DMS53 (cell line): ENCODE data around the gene USP6NL.

Experiments used
- DNase-seq: peaks from one replicate; lab custom pipeline; 2025; lab: John Stamatoyannopoulos, UW

The USP6NL gene

DNA sequence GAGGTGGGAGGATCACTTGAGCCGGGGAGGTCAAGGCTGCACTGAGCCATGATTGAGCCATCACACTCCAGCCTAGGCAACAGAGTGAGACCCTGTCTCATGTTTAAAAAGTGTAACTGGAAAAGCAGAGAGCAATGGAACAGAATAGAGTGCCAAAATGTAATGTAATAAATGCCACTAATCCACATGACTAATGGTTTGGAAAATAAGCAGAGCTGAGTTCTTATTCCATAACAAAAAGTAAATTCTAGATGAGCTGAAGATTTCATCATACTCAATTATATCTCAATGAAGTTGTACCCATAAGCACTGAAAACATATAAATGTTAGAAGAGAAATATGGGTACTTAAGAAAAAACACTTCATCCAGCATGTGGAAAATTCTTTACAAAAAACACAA is 132.6 kb downstream of the USP6NL start:
- no peak for DNase-seq

DNA sequence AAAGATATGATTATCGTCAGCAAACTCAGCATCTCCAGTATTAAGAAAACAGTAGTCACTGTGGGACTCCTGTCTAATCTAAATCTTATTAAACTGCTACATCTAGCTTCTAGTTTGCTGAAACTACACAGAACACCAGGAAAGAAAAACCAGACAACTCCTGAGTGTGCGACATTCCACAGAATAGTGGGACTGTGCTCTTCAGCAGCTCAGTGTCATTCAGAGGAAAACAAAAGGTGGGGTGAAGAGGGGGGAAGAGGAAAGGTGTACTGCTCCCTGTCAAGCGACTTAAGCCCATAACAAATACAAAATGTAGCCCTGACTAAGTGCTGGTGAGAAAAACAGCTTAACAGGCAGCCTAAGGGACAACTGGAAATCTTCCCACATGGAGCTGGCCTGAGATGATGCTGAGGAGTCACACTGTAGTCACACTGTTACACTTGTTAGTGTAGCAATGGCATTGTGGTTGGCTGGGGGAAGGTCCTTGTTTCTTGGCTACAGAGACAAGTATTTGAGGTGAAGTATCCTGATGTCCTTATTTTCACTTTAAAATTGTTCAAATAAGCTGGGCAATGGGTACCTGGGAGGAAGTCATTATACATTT is 135.5 kb downstream of the USP6NL start:
- no peak for DNase-seq

DNA sequence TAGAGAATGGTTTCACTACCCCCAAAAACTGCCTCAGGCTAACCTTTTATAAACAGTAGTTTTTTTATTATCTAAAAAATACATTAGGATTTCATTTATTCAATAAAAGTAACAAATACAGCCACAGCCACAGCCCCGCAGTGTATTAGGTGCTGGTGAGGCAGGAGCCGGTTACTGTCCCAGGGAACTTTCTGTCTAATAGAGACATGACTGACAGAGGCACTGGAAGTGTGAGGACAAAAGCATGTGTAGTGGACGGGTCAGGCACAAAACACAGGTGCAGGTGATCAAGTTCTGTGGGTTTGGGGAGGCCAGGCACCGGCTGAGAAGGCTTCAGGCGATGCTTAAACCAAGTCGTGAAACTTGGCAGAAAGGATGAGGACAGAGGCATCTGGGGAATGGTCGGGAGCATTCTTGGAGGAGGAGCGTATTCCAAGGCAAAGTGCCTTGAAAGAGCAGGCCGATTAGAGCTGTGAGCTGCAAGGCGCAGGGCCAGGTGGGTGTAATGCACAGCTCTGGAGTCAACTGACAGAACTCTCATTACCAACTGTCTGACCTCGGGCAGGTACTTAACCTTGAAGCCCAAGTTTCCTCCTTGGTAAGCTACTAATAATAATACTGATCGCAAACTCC is 138.2 kb downstream of the USP6NL start:
- peak; percentile 15 for DNase-seq

DNA sequence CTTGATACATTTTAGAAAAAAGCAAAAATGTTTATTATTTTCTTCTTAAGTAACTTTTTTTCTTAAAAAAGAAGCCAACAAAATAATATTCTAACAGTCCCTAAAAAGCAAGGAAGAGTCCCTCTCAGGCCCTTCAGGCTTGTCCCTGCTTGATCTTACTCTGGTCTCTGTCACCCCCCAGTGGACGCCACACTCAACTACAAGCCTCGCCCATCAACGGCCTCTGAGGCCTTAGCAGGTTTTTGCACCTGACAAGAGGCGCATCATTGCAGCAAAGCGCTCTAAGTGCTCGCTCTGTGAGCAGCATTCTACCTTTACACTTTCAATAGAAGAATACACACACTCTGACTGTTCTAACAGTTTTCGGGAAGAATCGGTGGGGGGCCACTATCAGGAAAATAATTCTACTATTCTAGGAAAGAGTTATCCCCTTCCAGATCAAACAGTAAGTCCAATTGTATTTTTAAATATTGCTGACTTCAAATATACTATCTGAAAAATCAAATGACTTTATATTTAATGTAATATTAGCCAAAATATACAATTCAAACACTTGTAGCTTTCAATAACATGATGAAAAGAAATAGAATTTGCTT is 139.2 kb downstream of the USP6NL start:
- DNase-seq: peak; percentile 86

DNA sequence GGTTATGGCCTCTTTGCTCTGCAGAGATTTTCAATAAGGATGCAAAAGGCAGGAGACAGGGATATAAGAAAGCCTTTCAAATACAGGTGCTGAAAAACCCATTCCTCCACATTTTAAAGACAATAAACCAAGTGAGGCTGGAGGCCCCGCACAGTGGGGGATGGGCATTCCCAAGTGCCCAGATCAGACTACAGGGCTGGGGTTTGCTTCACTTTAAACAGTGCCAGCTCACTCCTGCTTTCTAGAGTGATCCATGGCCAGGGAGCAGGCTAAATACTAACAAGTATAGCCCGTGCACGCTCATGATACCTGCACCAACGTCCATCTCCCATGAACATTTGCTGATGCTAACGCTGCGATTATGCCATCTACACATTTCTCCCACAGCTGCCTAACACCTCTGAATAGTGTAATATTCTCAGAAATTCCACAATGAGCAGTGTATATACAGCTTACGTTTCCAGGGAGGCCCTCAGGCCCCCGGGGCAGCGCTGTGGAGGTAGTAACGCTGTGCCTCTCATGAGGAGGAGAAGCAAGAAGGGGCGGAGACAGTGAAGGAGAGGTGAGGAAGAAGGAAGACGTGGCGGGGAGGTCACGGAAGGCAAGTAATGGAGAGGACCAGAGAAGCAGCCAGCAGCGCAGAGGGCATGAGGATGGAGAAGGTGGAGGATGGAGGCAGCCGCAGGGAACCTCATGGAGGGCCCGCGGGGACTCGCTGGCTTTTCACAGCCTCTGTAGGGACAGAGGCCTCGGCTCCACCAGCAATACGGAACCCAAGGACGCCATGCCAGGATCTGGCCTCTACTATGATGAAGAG is 141.7 kb downstream of the USP6NL start:
- DNase-seq: no peak

DNA sequence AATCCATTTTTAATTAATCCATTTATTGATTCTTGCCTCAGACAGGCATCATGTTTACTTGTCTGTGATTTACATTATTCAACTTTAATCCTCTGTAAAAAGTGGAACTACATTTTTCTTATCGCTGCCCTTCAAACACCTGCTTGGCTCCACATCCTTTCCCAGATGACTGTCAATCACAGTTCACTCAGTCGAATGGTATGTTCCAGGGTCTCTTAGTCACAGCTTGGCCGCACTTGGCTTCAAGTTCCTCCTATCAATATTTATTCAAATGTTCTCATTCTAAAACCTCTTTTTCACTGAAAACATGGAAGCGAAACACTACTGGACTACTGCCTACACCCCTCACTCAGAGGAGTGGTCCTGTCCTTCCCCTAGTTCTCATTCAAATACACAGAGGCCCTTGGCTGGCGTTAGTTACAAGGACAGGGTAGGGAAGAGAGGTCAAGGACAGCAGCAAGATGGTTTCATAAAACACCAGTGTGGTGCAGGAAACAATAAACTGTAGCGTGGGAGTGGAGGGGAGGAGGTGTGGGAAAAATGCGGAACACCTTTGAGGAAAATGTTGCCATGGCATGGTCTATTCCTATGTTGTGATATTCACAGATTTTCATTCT is 143.2 kb downstream of the USP6NL start:
- no peak for DNase-seq

DNA sequence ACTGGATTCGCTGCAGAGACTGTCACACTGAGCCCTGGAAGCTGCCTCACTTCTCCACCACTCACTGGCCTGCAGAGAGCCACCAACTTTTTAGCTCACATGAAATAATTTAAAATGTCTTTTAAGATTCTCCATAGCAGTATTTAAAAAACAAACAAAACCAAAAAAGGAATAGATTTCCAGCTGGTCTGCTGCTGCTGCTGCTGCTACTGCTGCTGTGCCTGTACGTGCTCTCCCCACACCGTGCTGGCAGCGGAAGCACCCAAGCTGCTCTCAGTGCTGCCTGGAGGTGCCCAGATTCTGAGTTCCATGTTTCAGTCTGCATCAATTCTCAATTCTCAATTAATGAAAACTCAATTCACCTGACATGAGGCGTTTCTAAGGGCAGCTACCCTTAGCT is 146.0 kb downstream of the USP6NL start:
- no peak for DNase-seq

DNA sequence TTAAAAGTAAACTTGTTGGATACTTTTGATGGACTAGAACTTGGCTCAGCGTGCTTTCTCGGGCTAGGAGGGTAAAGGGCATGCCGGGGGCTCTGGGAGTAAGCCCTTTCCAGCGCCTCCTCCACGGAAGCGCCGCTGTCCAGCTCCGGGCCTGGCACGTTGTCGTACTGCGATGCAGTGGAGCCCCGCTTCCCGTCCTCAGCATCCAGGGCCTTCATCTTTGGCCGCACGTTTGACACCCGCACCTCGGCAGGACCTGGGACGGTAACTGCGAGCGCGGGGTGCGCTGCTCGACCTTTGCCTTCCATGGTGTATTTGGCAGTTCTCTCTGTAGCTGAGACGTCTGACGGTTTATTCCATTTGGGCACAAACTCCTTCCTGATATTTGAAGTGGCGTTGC is 148.3 kb downstream of the USP6NL start:
- DNase-seq: no peak

DNA sequence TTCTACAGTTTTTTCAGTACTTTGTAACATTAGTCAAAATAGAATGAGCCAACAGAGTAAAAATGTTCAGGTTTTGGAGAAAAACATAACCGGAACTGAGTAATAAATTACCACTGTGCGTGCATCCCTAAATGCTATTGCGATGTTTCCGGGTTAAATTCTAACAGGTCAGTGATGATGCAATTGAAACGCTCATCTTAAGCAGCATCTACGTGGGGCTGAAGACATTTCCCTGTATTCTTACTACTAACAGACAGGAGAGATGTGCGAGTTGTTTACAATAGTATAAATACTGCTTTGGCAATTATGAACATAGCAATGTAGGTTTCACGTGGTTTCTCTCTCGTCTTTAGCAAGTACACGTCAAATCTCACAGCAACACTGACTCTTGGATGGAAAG is 149.4 kb downstream of the USP6NL start:
- no peak for DNase-seq

DNA sequence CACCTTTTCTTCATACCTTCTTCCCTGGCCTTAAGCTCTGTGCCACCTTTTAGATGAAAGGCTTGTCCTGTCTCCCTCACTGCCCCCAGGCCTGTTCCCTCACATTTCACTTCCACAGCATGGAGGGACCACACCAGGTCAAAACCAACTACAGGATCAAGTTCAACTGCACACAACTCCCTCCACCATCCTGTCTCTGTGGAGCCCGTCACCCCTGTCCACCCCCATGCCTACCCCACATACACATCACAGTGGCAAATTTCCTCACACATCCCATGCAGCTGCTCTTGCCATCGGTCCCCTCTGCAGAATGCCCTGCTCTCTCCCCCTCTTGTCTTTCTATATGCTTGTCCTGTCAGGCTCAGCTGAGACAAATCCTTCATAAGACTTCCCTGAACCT is 154.1 kb downstream of the USP6NL start:
- DNase-seq: no peak

DNA sequence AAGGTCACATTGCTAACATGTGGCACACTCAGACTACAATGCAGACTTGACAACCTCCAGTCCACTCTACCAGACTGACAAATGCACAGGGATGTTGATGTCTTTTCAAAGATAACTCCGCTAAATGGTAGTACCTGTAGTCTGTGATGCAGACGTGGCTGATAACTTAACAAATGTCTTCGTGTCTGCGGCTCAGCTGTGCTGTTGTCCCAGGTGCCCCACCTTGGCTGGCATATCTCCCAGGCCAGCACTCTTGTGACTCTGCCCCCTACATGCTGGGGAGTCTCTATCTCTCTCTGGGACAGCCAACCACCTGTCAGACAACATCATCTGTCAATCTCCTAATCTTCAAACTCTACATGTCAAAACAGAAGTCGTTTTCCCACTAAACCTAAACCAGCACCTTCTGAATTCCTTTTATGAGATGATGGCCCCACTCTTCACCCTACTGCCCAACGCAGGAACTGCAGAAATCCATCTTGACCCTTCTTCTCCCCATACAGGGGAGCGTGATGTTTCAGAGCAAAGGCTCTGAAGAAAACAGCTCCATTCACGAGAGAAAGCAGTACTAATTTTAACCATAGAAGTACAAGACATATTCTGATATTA is 156.4 kb downstream of the USP6NL start:
- peak; percentile 20 for DNase-seq

DNA sequence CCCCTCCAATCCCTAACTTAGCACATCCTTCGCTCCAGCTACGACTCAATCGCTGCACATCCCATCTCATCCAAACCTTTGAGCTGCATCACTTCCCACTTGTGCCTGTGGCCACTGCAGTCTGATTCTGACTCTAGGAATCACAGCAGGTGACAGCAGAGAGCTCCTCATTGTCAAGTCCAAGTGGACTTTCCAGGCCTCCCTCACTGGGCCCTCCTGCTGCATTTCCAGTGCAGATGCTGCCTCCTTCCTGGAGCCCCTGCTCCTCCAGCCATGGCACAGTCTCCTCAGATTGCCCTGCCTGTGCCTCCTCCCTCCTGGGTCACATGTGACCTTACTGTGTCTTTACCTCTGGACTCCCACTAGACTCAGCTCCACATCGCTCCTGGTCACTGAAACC is 157.3 kb downstream of the USP6NL start:
- DNase-seq: no peak

DNA sequence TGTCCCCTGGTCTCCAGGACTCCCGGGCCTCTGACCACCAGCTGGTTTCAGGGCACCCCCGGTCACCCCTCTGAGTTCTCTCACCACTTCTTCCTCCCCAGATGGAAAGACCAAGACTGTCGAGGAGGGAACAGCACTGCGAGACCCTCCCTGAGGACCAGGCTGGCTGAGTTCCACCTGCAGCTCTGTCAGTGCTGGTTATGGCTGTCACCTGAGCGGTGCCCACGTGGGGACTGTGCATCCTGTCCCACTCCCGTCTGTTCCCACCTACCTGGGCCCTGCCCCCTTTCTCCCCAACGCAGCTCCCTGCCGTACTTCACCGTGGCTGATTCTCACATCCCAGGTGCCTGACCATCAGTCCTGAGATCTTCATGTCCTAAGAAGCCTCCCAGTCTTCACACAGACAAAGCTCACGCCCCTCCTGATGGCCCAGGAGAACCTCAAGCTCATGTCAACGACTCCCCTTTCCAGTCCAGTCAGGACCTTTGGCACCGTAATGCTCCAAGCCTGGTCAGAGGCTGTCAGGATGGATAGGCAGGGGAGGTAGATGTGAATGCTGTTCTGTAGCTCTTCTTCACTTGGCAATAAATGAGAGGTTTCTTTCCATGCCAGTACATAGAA is 159.7 kb downstream of the USP6NL start:
- DNase-seq: no peak

DNA sequence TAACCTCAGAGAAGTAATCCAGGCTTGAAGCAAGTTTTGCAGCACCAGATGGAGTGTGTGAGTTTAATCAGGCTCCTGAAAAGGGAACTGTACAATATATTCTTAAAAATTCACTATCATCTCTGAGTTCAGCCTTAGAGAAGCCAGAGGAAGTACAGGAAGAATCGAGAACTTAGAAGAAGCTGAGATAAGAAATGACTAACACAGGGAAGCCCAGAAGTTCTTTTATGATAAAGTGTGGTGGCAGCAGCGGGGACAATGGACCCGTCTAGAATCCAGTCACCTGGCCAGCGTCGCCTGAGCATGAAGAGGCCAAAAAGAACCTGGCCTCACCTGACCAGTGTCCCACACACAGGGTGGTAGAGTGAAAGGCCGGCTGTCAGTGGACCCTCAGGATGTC is 161.0 kb downstream of the USP6NL start:
- DNase-seq: no peak

DNA sequence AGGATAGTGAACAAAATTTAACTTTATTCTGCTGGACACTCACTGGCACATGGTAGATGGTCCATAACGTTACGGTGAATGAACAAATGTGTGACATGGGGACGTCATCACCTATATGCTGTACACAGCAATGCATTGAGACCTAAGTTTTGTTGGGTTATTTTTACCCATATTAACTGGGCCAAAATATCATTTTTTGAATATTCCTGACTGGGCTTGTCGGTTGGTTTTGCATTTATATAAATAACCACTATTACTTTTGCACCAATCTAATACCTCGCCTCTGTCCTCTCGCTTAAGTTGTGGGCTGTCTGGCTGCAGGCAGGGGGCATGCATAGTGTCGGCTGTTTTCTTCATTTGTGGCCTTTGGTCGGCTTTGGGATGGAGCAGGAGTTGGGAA is 161.7 kb downstream of the USP6NL start:
- no peak for DNase-seq

DNA sequence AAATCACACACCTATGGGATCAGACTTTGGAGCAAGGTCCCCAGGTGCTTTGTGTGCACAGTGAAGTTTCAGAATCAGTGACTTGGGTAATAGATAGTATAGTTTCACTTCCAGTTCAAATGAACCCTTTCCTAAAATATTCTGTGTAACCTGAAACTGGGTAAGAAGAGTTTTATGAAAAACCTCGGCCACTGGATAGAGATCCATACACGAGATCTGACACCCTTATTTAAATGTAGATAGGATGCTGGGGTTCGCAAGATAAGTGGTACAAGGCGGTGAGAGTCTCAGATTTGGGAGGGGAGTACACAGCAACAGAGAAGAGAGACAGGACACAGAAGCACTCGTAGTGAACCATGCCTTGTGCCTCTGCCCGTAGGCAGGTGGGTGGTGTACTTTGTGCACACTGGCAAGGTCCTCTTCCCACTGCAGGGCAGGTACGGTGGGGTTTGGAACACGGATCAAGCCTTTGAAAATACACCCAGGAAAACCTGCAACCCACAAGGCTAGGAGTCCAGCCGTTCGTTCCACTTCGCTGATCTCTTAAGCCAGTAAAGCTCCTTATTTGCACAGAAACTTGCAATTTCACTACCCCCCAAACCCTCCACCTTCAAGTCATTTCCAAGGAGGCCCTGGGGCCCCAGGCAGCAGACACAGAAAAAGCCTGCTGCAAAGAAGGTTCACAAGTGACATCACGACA is 162.8 kb downstream of the USP6NL start:
- DNase-seq: no peak

DNA sequence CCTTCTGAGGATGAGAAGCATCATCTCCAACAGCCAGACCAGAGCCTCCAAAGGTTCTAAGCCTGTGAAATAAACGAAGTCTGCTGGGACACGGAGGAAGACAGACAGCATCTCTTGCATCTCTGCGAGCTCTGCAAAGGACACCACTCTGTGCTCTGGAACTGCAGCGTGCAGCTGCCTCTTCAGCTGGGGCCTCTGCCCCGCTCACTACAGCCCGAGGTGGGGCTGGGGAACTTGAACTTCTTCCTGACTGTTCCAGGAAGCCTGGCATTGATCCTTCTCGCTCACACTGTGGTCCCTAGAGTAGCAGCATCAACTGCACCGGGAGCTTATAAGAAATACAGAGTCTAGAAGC is 163.3 kb downstream of the USP6NL start:
- DNase-seq: no peak

DNA sequence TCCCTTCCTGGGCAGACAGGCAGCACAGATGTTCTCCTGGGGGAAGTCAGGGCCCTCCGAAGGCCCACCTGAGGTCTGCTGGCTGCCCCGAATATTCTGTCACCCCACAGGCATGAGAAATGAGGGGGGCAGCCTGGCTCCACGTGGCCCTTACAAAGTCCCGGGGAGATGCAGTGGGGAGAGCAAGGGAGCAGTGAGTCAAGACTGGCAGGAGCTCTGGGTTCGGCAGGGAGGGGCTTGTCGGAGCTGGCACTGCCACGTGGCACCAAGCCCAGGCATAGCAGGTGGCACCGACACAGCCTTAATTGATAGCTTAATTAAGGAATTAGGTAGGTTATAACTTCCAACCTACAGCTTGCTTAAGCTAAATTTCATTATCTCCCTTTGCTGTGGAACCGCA is 163.9 kb downstream of the USP6NL start:
- DNase-seq: no peak

DNA sequence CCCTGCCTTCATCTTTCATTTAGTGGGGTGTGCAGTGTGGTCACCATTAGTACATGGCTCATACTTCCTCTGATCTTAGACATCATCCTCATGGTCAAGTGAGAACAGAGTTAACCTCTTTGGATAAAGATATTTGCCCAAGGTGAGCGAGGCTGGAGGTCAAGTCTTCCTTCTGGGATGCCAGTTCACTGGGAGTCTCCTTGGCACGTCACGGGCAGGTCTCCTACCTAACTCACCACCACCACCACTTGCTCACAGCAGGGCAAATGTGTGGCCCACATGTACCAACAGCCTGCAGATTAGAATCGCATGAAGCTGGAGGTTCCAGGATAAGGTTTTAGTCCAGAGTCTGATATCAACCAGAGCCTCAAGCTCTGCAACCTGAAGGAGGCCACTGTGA is 164.6 kb downstream of the USP6NL start:
- no peak for DNase-seq

DNA sequence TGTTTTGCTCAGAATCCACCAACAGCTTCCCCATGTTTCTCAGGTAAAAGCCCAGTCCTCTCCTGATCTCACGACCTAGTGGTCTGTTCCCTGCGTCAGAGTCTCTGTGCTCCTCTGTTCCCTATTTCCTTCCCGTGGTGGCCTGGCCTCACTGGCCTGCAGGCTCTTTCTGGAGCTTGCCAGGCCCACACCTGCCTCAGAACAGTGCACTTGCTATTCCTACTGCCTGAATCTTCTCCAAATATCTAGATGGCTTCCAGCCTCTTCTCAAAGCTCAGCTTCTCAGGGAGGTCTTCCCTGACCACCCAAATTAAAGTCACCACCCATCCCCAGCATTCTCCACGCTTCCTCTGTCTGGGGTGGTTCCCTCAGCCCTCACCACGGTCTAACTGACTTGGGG is 165.3 kb downstream of the USP6NL start:
- no peak for DNase-seq

DNA sequence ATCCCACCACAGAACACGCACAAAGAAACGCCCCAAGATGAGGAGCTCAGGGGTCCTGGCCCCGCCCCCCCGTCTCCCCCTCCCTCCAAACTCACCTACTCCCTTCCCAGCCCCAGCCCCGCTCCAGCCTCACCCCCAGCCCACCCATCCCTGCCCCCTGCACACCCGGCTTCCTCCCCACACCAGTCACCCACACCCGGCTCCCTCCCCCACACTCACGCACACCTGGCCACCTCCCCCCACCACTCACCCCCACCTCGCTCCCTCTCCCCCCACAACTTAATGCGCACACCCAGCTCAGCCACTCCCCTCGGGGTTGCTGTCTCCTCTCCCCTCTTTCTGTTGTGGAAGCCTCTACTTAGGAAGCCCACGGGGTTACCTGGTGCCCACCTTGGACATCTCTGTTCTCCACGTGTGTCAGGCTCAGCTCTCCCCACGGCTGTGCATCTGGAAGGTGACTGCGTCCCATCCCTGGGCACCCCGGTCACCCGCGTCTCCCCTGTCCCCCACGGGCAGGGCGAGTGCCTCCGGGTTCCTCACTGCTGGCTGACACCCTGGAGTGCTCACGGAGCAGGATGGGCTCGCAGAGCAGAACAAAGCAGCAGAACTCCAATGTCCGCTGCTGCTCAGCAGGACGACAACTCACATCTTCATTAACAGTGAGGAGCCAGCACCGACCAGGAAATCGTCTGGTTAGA is 166.8 kb downstream of the USP6NL start:
- DNase-seq: no peak
